Stomach (tissue), 4 donors: Measurements from ENCODE around the gene RALY.

Experiments
- EP300 ChIP-seq: sonication (generic); formaldehyde crosslinking; IDR thresholded peaks from one replicate; pipeline ENCODE4 v1.6.1; 2017; ENCODE audit warnings: antibody characterized with exemption
- POLR2A ChIP-seq, 4 donors: fragments of 450-650 bp; IDR thresholded peaks; one replicate each; pipeline ENCODE4 v1.6.1; 2016; ENCODE audit warnings: antibody characterized with exemption in 4 of 4, control low read depth in 2 of 4, mild to moderate bottlenecking in 1 of 4, moderate library complexity in 1 of 4
- POLR2AphosphoS5 ChIP-seq, 3 donors: sonication (generic); formaldehyde crosslinking; IDR thresholded peaks; one replicate each; pipeline ENCODE4 v1.6.1; 2016; ENCODE audit warnings: antibody characterized with exemption in 3 of 3
- TF ChIP-seq, protein P1 (sequence below), 7 experiments: fragments of 450-650 bp in 4 of 7; fragments of 200-600 bp in 3 of 7; sonication (generic) in 3 of 7; IDR thresholded peaks; one replicate each; pipeline ENCODE4 v1.5.1; 2016 to 2019; ENCODE audit warnings: antibody characterized with exemption in 7 of 7, control low read depth in 2 of 7, mild to moderate bottlenecking in 1 of 7

DNA sequence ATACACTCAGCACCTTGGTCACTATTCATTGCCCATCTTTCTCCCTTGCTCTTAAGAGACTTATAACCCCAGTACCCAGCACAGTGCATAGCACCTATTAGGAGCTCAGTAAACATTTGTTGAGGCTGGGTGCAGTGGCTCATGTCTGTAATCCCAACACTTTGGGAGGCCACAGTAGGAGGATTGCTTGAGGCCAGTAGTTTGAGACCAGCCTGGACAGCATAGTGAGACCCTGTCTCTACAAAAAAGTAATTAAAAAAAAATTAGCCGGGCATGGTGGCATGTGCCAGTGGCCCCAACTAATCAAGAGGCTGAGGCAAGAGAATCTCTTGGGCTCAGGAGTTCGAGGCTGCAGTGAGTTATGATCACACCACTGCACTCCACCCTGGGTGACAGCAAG, 126.5 kb downstream of the RALY start:
- TF ChIP-seq, protein P1, sequence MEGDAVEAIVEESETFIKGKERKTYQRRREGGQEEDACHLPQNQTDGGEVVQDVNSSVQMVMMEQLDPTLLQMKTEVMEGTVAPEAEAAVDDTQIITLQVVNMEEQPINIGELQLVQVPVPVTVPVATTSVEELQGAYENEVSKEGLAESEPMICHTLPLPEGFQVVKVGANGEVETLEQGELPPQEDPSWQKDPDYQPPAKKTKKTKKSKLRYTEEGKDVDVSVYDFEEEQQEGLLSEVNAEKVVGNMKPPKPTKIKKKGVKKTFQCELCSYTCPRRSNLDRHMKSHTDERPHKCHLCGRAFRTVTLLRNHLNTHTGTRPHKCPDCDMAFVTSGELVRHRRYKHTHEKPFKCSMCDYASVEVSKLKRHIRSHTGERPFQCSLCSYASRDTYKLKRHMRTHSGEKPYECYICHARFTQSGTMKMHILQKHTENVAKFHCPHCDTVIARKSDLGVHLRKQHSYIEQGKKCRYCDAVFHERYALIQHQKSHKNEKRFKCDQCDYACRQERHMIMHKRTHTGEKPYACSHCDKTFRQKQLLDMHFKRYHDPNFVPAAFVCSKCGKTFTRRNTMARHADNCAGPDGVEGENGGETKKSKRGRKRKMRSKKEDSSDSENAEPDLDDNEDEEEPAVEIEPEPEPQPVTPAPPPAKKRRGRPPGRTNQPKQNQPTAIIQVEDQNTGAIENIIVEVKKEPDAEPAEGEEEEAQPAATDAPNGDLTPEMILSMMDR (IDR thresholded peaks at IDR 0.05): no peak
- TF ChIP-seq POLR2A (IDR thresholded peaks at IDR 0.05) (no peak), POLR2AphosphoS5 (IDR thresholded peaks at IDR 0.05) (no peak), EP300 (no peak)
